IMR-90 (cell line): ENCODE measurements around the gene EXOG. TPM values are rescaled to one million over a fixed set of nuclear protein-coding genes. Genes with fewer than 3 reads are reported as not detected.

Source experiments
- ATAC-seq: fragments of 200-7000 bp; cut with Tn5 transposase; 2 replicates; pipeline ENCODE4 v1.9.1; 2020; ENCODE audit warnings: low read depth, mild to moderate bottlenecking, moderate library complexity
- BruUV-seq: library from RNA; stranded (reverse); fragments of 400-500 nt; replicated peaks from 2 replicates; lab custom pipeline; 2021; lab: Mats Ljungman, UMichigan
- CTCF ChIA-PET: fragments of 300-600 bp; formaldehyde crosslinking; extraction: SDS; loops from one replicate; lab custom pipeline; 2021; ENCODE audit warnings: antibody characterized with exemption; lab: Yijun Ruan, JAX
- POLR2A ChIA-PET: fragments of 300-600 bp; sonication (Branson Sonifier 250); formaldehyde crosslinking; loops from one replicate; lab custom pipeline; 2022; ENCODE audit warnings: antibody characterized with exemption; ENCODE audit not compliant: unreplicated experiment; lab: Charles Lee
- DNase-seq: peaks from one replicate; pipeline ENCODE4 v3.0.0; 2013
- H2AFZ ChIP-seq: replicated peaks from 2 replicates; pipeline ENCODE3; 2013; ENCODE audit warnings: low read length, mild to moderate bottlenecking; ENCODE audit not compliant: poor library complexity
- H2AK5ac ChIP-seq: 2 replicates; pipeline ENCODE4 v1.6.1; 2013; ENCODE audit warnings: low read depth, low read length, inconsistent platforms
- H2AK9ac ChIP-seq: replicated peaks from 2 replicates; pipeline ENCODE3; 2013; ENCODE audit warnings: mild to moderate bottlenecking, low read depth, low read length, moderate library complexity; ENCODE audit not compliant: poor library complexity
- H2BK120ac ChIP-seq: 2 replicates; pipeline ENCODE4 v1.6.1; 2013; ENCODE audit warnings: low read depth, low read length, inconsistent platforms
- H2BK15ac ChIP-seq: 3 replicates; pipeline ENCODE4 v1.6.1; 2013; ENCODE audit warnings: low read depth, low read length, inconsistent platforms
- H2BK20ac ChIP-seq: 2 replicates; pipeline ENCODE4 v1.6.1; 2013; ENCODE audit warnings: low read depth, mild to moderate bottlenecking, inconsistent platforms, low read length, moderate library complexity
- H2BK5ac ChIP-seq: 2 replicates; pipeline ENCODE4 v1.6.1; 2013; ENCODE audit warnings: mild to moderate bottlenecking, low read depth, low read length, inconsistent platforms; ENCODE audit not compliant: poor library complexity, severe bottlenecking
- H3K14ac ChIP-seq: replicated peaks from 2 replicates; pipeline ENCODE4 v1.6.1; 2013; ENCODE audit warnings: low read depth, low read length, inconsistent platforms
- H3K18ac ChIP-seq: 2 replicates; pipeline ENCODE4 v1.6.1; 2013; ENCODE audit warnings: low read depth, low read length, control low read depth
- H3K23ac ChIP-seq: 2 replicates; pipeline ENCODE4 v1.6.1; 2013; ENCODE audit warnings: low read depth, low read length, inconsistent platforms
- H3K27ac ChIP-seq: 2 replicates; pipeline ENCODE4 v1.5.1; 2013; ENCODE audit warnings: mild to moderate bottlenecking, control low read depth, low read length; ENCODE audit not compliant: insufficient read depth
- H3K27me3 ChIP-seq: 2 replicates; pipeline ENCODE4 v1.6.1; 2013; ENCODE audit warnings: low read length; ENCODE audit not compliant: control insufficient read depth, insufficient read depth
- H3K36me3 ChIP-seq: 2 replicates; pipeline ENCODE4 v1.6.1; 2013; ENCODE audit warnings: low read length, mixed read lengths; ENCODE audit not compliant: control insufficient read depth, insufficient read depth
- H3K4ac ChIP-seq: 2 replicates; pipeline ENCODE4 v1.6.1; 2013; ENCODE audit warnings: low read depth, low read length, inconsistent platforms
- H3K4me1 ChIP-seq: 2 replicates; pipeline ENCODE4 v1.6.1; 2013; ENCODE audit warnings: low read length, mixed read lengths; ENCODE audit not compliant: control insufficient read depth, insufficient read depth
- H3K4me2 ChIP-seq: 2 replicates; pipeline ENCODE4 v1.6.1; 2013; ENCODE audit warnings: low read depth, mild to moderate bottlenecking, control low read depth, low read length, moderate library complexity
- H3K4me3 ChIP-seq: 2 replicates; pipeline ENCODE4 v1.5.1; 2013; ENCODE audit warnings: low read depth, mild to moderate bottlenecking, control low read depth, low read length, moderate library complexity; ENCODE audit not compliant: insufficient read depth
- H3K56ac ChIP-seq: 2 replicates; pipeline ENCODE4 v1.6.1; 2013; ENCODE audit warnings: low read length, inconsistent platforms; ENCODE audit not compliant: insufficient read depth; ENCODE audit errors: extremely low read depth
- H3K79me1 ChIP-seq, 2 experiments: 2 replicates each; pipeline ENCODE4 v1.6.1; 2013; ENCODE audit warnings: low read length in 2 of 2, inconsistent platforms in 1 of 2, low read depth in 1 of 2
- H3K9ac ChIP-seq: 2 replicates; pipeline ENCODE4 v1.6.1; 2013; ENCODE audit warnings: low read depth, low read length, control low read depth
- H3K9me1 ChIP-seq: 2 replicates; pipeline ENCODE4 v1.6.1; 2013; ENCODE audit warnings: low read length, inconsistent platforms; ENCODE audit not compliant: insufficient read depth
- H3K9me3 ChIP-seq: 2 replicates; pipeline ENCODE4 v1.6.1; 2013; ENCODE audit warnings: low read length; ENCODE audit not compliant: control insufficient read depth, insufficient read depth
- H4K20me1 ChIP-seq: 2 replicates; pipeline ENCODE4 v1.6.1; 2013; ENCODE audit warnings: low read length, inconsistent platforms; ENCODE audit not compliant: insufficient read depth
- H4K5ac ChIP-seq: 2 replicates; pipeline ENCODE4 v1.6.1; 2013; ENCODE audit warnings: mild to moderate bottlenecking, low read depth, low read length, control low read depth
- H4K8ac ChIP-seq, 2 experiments: 2 replicates each; pipeline ENCODE4 v1.6.1; 2013; ENCODE audit warnings: low read depth in 2 of 2, low read length in 2 of 2, control low read depth in 1 of 2, inconsistent platforms in 1 of 2
- H4K91ac ChIP-seq: 2 replicates; pipeline ENCODE4 v1.6.1; 2013; ENCODE audit warnings: low read depth, low read length, inconsistent platforms; ENCODE audit not compliant: insufficient read depth
- BHLHE40 ChIP-seq: fragments of 150-350 bp; IDR thresholded peaks from 2 replicates; pipeline ENCODE4 v1.6.1; 2016; ENCODE audit warnings: mild to moderate bottlenecking, low read depth, low read length
- CEBPB ChIP-seq: IDR thresholded peaks from 2 replicates; pipeline ENCODE4 v1.6.1; 2012; ENCODE audit warnings: low read depth, low read length, improper control_type of control experiment
- CHD1 ChIP-seq: IDR thresholded peaks from 2 replicates; pipeline ENCODE4 v1.6.1; 2012; ENCODE audit warnings: low read depth, low read length, improper control_type of control experiment
- FOS ChIP-seq: fragments of 150-350 bp; IDR thresholded peaks from 2 replicates; pipeline ENCODE4 v1.6.1; 2016; ENCODE audit warnings: low read depth, low read length
- NFE2L2 ChIP-seq: fragments of 150-350 bp; IDR thresholded peaks from 2 replicates; pipeline ENCODE4 v1.6.1; 2016; ENCODE audit warnings: low read depth, mild to moderate bottlenecking, low read length
- RFX5 ChIP-seq: IDR thresholded peaks from 2 replicates; pipeline ENCODE4 v1.8.0; 2012; ENCODE audit warnings: low read depth, mild to moderate bottlenecking, low read length, moderate library complexity
- SMC3 ChIP-seq: fragments of 150-350 bp; IDR thresholded peaks from 2 replicates; pipeline ENCODE4 v1.6.1; 2016; ENCODE audit warnings: low read depth, mild to moderate bottlenecking, antibody characterized with exemption, low read length, moderate library complexity
- WGBS, 2 experiments: methylation state at CpG; one replicate each; pipeline versions ENCODE4 v1.1.5 to v1.1.7; 2013; ENCODE audit warnings: missing lambda C conversion rate in 2 of 2; ENCODE audit not compliant: insufficient read length in 1 of 2; ENCODE audit errors: extremely low coverage in 2 of 2; 5-methylcytosine and 5-hydroxymethylcytosine counted together
- dilution Hi-C: fragments of 300-500 bp; cut with HindIII; formaldehyde crosslinking; loops from one replicate; pipeline ENCODE4 v1.14.3; 2018; ENCODE audit warnings: low sequenced_read_pairs; ENCODE audit not compliant: unreplicated experiment
- in situ Hi-C: fragments of 300-500 bp; cut with MboI; formaldehyde crosslinking; loops from 3 replicates; pipeline ENCODE4 v1.14.3; 2019; ENCODE audit warnings: low sequenced_read_pairs, inconsistent platforms, mixed read lengths
- intact Hi-C: fragments of 100-400 bp; cut with micrococcal nuclease; formaldehyde crosslinking; loops from 2 replicates; pipeline ENCODE4 v1.10.0; 2022
- polyA plus RNA-seq, 3 experiments: library from polyadenylated mRNA; depleted of rRNA; stranded (reverse); fragments of >200 nt; gene quantifications; 2 replicates each; pipeline ENCODE4 v1.2.3, GENCODE V29; 2012; ENCODE audit warnings: low replicate concordance in 1 of 3
- total RNA-seq: library from RNA; depleted of rRNA; stranded (reverse); fragments of >200 nt; gene quantifications from 2 replicates; pipeline ENCODE4 v1.2.3, GENCODE V29; 2012
- TF ChIP-seq, protein P1 (sequence below): conservative IDR thresholded peaks from 2 replicates; pipeline ENCODE4 v1.5.1; 2012; ENCODE audit warnings: mild to moderate bottlenecking, low read depth, low read length, improper control_type of control experiment

The EXOG gene
- total and polyA plus RNA-seq, 2 of the 4 experiments (the other 2 are of a cell fraction) = 10.2 to 15.0 TPM

DNA sequence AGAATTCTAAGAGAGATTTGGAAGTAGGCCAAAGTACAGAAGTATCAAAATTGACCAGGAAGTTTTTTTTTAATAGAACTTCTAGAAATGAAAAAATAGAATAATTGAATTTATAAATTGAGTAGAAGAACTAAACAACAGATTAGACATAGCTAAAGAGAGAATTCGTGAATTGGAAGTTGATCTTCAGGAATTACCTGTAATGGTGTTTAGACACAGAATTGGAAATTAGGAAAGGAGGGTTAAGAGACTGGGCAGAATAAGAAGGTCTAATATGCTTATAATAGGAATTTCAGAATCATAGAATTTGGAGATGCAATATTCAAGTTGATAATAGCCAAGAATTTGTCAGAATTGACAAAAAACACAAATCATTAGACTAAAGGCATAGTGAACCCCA, 26.3 kb upstream of the EXOG start:
- H2BK20ac ChIP-seq = no peak overlapping the region
- no peak overlapping the region for H3K56ac ChIP-seq
- TF ChIP-seq FOS (no peak), NFE2L2 (no peak), BHLHE40 (no peak), SMC3 (no peak), CHD1 (no peak), RFX5 (no peak), CEBPB (no peak)
- TF ChIP-seq, protein P1, sequence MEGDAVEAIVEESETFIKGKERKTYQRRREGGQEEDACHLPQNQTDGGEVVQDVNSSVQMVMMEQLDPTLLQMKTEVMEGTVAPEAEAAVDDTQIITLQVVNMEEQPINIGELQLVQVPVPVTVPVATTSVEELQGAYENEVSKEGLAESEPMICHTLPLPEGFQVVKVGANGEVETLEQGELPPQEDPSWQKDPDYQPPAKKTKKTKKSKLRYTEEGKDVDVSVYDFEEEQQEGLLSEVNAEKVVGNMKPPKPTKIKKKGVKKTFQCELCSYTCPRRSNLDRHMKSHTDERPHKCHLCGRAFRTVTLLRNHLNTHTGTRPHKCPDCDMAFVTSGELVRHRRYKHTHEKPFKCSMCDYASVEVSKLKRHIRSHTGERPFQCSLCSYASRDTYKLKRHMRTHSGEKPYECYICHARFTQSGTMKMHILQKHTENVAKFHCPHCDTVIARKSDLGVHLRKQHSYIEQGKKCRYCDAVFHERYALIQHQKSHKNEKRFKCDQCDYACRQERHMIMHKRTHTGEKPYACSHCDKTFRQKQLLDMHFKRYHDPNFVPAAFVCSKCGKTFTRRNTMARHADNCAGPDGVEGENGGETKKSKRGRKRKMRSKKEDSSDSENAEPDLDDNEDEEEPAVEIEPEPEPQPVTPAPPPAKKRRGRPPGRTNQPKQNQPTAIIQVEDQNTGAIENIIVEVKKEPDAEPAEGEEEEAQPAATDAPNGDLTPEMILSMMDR = no peak
- no peak overlapping the region for H2AK9ac ChIP-seq
- H2BK15ac ChIP-seq = no peak overlapping the region
- H3K4me1 ChIP-seq = no peaks in the 10 kb centered on the region
- H3K14ac ChIP-seq = no peak overlapping the region
- H3K4me3 ChIP-seq = no peak overlapping the region
- in situ Hi-C loops = no loop called here
- no peaks in the 10 kb centered on the region; the same call in 1 of the 2 replicates for H3K9me1 ChIP-seq
- peaks cover 9% of the 10 kb centered on the region for H4K20me1 ChIP-seq
- H3K18ac ChIP-seq = no peak overlapping the region
- H2BK5ac ChIP-seq = no peak overlapping the region
- intact Hi-C loops = no loop called here
- DNase-seq (no peak), ATAC-seq (no peak)
- ChIA-PET POLR2A (no interaction called here), CTCF (no interaction called here)
- H3K79me1 ChIP-seq = peaks cover 7 to 20% of the 10 kb centered on the region in 2 experiments
- no peaks in the 10 kb centered on the region for H3K36me3 ChIP-seq
- H4K8ac ChIP-seq = no peak overlapping the region
- H4K91ac ChIP-seq = no peak overlapping the region
- WGBS, 2 experiments = no CpG with 5 or more reads among the region's 1 CpG
- peaks cover 6% of the 10 kb centered on the region for H3K9me3 ChIP-seq
- no peak overlapping the region for H3K9ac ChIP-seq
- H2AFZ ChIP-seq = no peak overlapping the region
- H3K23ac ChIP-seq = no peak overlapping the region
- dilution Hi-C loops = no loop called here
- H3K27me3 ChIP-seq = no peaks in the 10 kb centered on the region
- no peak overlapping the region for H3K4ac ChIP-seq
- no peak overlapping the region for H3K4me2 ChIP-seq
- BruUV-seq = no TSS peak
- H3K27ac ChIP-seq = no peak overlapping the region
- no peak overlapping the region for H4K5ac ChIP-seq
- H2AK5ac ChIP-seq = no peak overlapping the region
- no peak overlapping the region for H2BK120ac ChIP-seq
